Smooth muscle cell (in vitro differentiated cells): ENCODE results near the gene KLF13. TPM values are rescaled to one million over a fixed set of nuclear protein-coding genes. Genes with fewer than 3 reads are reported as not detected.

Experiments
- DNase-seq: peaks from one replicate; lab custom pipeline; 2025; ENCODE audit not compliant: unreplicated experiment; lab: John Stamatoyannopoulos, UW
- H2AFZ ChIP-seq: fragments of 200-600 bp; sonication (generic); 2 replicates; pipeline ENCODE4 v1.6.0; 2016; ENCODE audit warnings: antibody characterized with exemption, low read depth, mild to moderate bottlenecking
- H3F3A ChIP-seq: fragments of 200-600 bp; sonication (generic); 2 replicates; pipeline ENCODE4 v1.6.0; 2017; ENCODE audit warnings: antibody characterized with exemption, low read depth
- H3K27ac ChIP-seq: fragments of 200-600 bp; sonication (generic); 2 replicates; pipeline ENCODE4 v1.5.1; 2016; ENCODE audit warnings: low read depth, mild to moderate bottlenecking
- H3K27me3 ChIP-seq: fragments of 200-600 bp; sonication (generic); 2 replicates; pipeline ENCODE4 v1.6.1; 2016; ENCODE audit warnings: low read depth, mild to moderate bottlenecking
- H3K36me3 ChIP-seq: fragments of 200-600 bp; sonication (generic); 2 replicates; pipeline ENCODE4 v1.5.1; 2016; ENCODE audit warnings: low read depth
- H3K4me1 ChIP-seq: fragments of 200-600 bp; sonication (generic); 2 replicates; pipeline ENCODE4 v1.5.1; 2016; ENCODE audit warnings: low read depth
- H3K4me2 ChIP-seq: fragments of 200-600 bp; sonication (generic); 2 replicates; pipeline ENCODE4 v1.6.0; 2016; ENCODE audit warnings: mild to moderate bottlenecking
- H3K4me3 ChIP-seq: fragments of 200-600 bp; sonication (generic); 2 replicates; pipeline ENCODE4 v1.5.1; 2016; ENCODE audit warnings: mild to moderate bottlenecking
- H3K79me2 ChIP-seq: fragments of 200-600 bp; sonication (generic); 2 replicates; pipeline ENCODE4 v1.6.0; 2016; ENCODE audit warnings: low read depth, mild to moderate bottlenecking
- H3K9ac ChIP-seq: fragments of 200-600 bp; sonication (generic); 2 replicates; pipeline ENCODE4 v1.6.0; 2016; ENCODE audit warnings: low read depth
- H3K9me3 ChIP-seq: fragments of 200-600 bp; sonication (generic); replicated peaks from 2 replicates; pipeline ENCODE4 v1.5.1; 2016; ENCODE audit warnings: low read depth
- H4K20me1 ChIP-seq: fragments of 200-600 bp; sonication (generic); 2 replicates; pipeline ENCODE4 v1.6.0; 2016; ENCODE audit warnings: low read depth
- CTCF ChIP-seq: fragments of 200-600 bp; sonication (generic); IDR thresholded peaks from 2 replicates; pipeline ENCODE4 v1.5.1; 2017; ENCODE audit warnings: borderline replicate concordance, mild to moderate bottlenecking, antibody characterized with exemption; ENCODE audit not compliant: insufficient read depth, poor library complexity, severe bottlenecking
- WGBS: methylation state at CpG from one replicate; pipeline ENCODE4 v1.1.7; 2016; ENCODE audit warnings: low lambda C conversion rate; 5-methylcytosine and 5-hydroxymethylcytosine counted together
- polyA plus RNA-seq: library from polyadenylated mRNA; unstranded; fragments of >200 nt; fragmentation: Nextera tagmentation; extraction: Ambion mirVana; gene quantifications from 2 replicates; pipeline ENCODE4 v1.2.1, GENCODE V29; 2016
- total RNA-seq: library from RNA; depleted of rRNA; stranded (reverse); fragments of >200 nt; gene quantifications from 2 replicates; pipeline ENCODE4 v1.2.3, GENCODE V29; 2014

Gene KLF13
- total and polyA plus RNA-seq, 2 experiments from 2014 or later, result 42.1 to 74.2 TPM

DNA sequence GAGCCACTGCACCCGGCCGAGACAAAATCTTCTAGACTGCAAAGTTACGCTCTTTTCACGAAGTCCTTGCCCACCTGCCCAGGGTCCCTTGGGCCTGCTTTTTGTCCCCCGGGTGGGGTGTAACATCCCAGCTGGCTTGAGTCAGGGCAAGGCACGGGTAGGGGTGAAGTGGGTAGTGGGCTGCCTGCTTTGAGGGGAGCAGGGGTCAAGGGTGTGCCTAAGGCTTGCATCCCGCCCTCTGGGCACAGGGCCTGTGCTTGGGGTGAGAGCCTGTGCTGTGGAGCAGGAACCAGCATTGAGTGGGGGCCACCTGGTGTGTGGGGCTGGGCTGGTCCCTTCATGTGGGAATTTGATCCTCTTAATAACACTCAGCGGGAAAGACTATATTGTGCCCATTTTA, 74.6 kb downstream of the KLF13 start:
- H4K20me1 ChIP-seq, result no peaks in the 10 kb centered on the region
- H2AFZ ChIP-seq, result no peak overlapping the region
- no peak overlapping the region for H3K27ac ChIP-seq
- H3K79me2 ChIP-seq, result no peaks in the 10 kb centered on the region
- H3K4me3 ChIP-seq, result no peak overlapping the region
- H3K27me3 ChIP-seq, result no peaks in the 10 kb centered on the region
- WGBS, result 85% methylated on average over 8 of the region's 8 CpGs
- no peak for DNase-seq
- no peak overlapping the region for H3K4me2 ChIP-seq
- peaks cover 13% of the 10 kb centered on the region for H3F3A ChIP-seq
- H3K36me3 ChIP-seq, result no peaks in the 10 kb centered on the region
- H3K4me1 ChIP-seq, result peaks cover 17% of the 10 kb centered on the region
- no peak for TF ChIP-seq CTCF
- no peaks in the 10 kb centered on the region for H3K9me3 ChIP-seq
- no peak overlapping the region for H3K9ac ChIP-seq

DNA sequence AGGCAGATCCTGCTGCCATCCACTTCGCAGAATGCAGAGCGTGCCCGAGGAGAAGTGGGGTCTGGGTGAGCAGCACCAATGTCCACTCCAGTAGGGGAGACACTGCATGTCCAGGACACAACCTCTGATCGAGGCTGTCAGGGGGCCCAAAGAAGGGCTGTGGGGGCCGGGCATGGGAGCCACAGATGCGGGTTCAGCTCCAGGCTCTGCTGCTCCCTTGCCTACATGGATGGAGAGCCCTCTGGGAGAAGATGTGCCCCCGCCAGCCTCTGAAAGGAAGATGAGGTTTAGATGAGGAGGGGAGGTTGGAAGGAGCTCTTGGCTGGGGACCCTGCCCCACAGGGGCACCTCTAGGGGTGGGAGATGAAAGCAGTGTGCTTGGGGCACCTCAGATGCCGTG, 75.4 kb downstream of the KLF13 start:
- DNase-seq, result no peak
- TF ChIP-seq CTCF, result no peak
- Histone ChIP-seq H3K27ac (peak overlapping the region; percentile 93), H3F3A (peaks cover 13% of the 10 kb centered on the region), H3K36me3 (no peaks in the 10 kb centered on the region), H3K4me3 (no peak overlapping the region), H3K27me3 (no peaks in the 10 kb centered on the region), H2AFZ (no peak overlapping the region), H3K79me2 (no peaks in the 10 kb centered on the region), H3K4me1 (peaks cover 17% of the 10 kb centered on the region), H3K9ac (peak overlapping the region; percentile 26), H3K9me3 (no peaks in the 10 kb centered on the region), H4K20me1 (no peaks in the 10 kb centered on the region), H3K4me2 (no peak overlapping the region)
- 93% methylated on average over 8 of the region's 8 CpGs for WGBS

DNA sequence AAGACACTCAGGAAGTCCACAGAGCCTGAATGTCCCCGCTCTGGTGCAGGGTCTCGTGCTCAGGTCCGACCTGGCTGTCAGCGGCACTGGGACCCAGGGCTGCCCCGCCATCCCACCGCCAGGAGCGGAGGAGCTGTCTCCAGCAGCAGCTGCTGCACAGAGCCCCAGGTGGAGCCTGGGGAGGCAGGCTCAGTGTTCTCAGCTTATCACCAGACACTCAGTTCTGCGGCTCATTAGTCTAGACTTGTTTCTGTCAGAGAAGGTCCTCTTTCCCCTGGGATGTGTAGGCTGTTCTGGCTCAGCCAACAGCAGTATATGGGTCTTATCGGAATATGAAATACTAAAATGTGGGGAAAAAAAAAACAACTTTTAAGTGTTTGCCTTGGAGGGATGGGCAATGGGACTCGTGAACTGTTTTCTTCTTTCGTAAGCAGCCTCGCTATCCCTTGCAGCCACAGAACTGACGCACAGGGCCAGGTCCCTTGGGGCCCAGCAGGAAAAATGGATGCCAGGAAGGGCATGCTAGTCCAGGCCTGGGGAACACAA, 75.9 kb downstream of the KLF13 start:
- no peaks in the 10 kb centered on the region for H3K79me2 ChIP-seq
- H3K4me1 ChIP-seq, result peaks cover 13% of the 10 kb centered on the region
- peak overlapping the region; percentile 93 for H3K27ac ChIP-seq
- H3K9me3 ChIP-seq, result no peaks in the 10 kb centered on the region
- TF ChIP-seq CTCF, result no peak
- H3K9ac ChIP-seq, result peak overlapping the region; percentile 76
- 36% methylated on average over 10 of the region's 13 CpGs for WGBS
- H3K36me3 ChIP-seq, result no peaks in the 10 kb centered on the region
- peak overlapping the region; percentile 45 for H3K4me2 ChIP-seq
- H3K27me3 ChIP-seq, result no peaks in the 10 kb centered on the region
- peaks cover 13% of the 10 kb centered on the region for H3F3A ChIP-seq
- H3K4me3 ChIP-seq, result no peak overlapping the region
- no peak for DNase-seq
- H2AFZ ChIP-seq, result no peak overlapping the region
- no peaks in the 10 kb centered on the region for H4K20me1 ChIP-seq

- no peaks in the 10 kb centered on the region for H3K36me3 ChIP-seq
- peak overlapping the region; percentile 93 for H3K27ac ChIP-seq
- H3K9ac ChIP-seq, result peak overlapping the region; percentile 76
- no peaks in the 10 kb centered on the region for H3K79me2 ChIP-seq
- no peak for DNase-seq
- H4K20me1 ChIP-seq, result no peaks in the 10 kb centered on the region
- H2AFZ ChIP-seq, result no peak overlapping the region
- no peaks in the 10 kb centered on the region for H3K27me3 ChIP-seq
- H3K4me2 ChIP-seq, result peak overlapping the region; percentile 45
- peaks cover 13% of the 10 kb centered on the region for H3F3A ChIP-seq
- 62% methylated on average over 6 of the region's 6 CpGs for WGBS
- H3K9me3 ChIP-seq, result no peaks in the 10 kb centered on the region
- H3K4me3 ChIP-seq, result no peak overlapping the region
- peaks cover 10% of the 10 kb centered on the region for H3K4me1 ChIP-seq
- no peak for TF ChIP-seq CTCF
Observed at GRCh38 chr15:31403096-31403495, 76.5 kb downstream of the KLF13 start.
